Panc1 (cell line): ENCODE measurements around the gene PITPNB.

Source experiments
- POLR2AphosphoS5 ChIP-seq: IDR thresholded peaks from 2 replicates; pipeline ENCODE4 v1.6.1; 2012; ENCODE audit warnings: mild to moderate bottlenecking, low read depth, low read length, moderate library complexity
- REST ChIP-seq, 2 experiments: IDR thresholded peaks; 2 replicates each; pipeline ENCODE4 v1.6.1; 2011 to 2012; ENCODE audit warnings: low read depth in 2 of 2, control low read depth in 1 of 2, low read length in 1 of 2, mild to moderate bottlenecking in 1 of 2, moderate library complexity in 1 of 2; ENCODE audit not compliant: insufficient read depth in 1 of 2
- SIN3A ChIP-seq: IDR thresholded peaks from 2 replicates; pipeline ENCODE4 v1.6.1; 2012; ENCODE audit warnings: low read depth, mild to moderate bottlenecking, low read length, moderate library complexity, borderline replicate concordance; ENCODE audit not compliant: insufficient read depth
- TCF7L2 ChIP-seq: IDR thresholded peaks from 2 replicates; pipeline ENCODE4 v1.6.1; 2011; ENCODE audit warnings: mild to moderate bottlenecking, low read depth, low read length, inconsistent platforms
- TF ChIP-seq, protein P1 (sequence below): fragments of 450-650 bp; IDR thresholded peaks from 2 replicates; pipeline ENCODE4 v1.5.1; 2017; ENCODE audit warnings: mild to moderate bottlenecking

DNA sequence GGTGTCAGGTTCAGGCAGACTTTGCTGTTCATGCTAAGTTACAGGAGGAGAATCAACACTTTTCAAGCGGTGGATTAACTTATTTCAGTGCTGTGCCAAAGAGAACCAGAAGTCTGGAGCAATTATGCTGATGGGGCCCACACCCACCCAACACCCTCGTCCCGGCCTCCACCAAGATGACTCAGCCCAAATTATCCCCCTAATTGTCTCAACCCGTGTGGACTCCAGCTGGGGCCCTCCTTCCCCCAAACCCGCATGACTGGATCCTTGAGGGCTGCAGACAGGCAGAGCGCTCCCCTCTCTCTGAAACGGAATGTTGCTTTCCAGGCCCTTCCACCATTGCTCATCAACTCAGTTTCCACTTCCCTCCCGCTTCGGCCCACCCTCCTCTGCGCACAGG, 82.9 kb downstream of the PITPNB start:
- TF ChIP-seq, protein P1, sequence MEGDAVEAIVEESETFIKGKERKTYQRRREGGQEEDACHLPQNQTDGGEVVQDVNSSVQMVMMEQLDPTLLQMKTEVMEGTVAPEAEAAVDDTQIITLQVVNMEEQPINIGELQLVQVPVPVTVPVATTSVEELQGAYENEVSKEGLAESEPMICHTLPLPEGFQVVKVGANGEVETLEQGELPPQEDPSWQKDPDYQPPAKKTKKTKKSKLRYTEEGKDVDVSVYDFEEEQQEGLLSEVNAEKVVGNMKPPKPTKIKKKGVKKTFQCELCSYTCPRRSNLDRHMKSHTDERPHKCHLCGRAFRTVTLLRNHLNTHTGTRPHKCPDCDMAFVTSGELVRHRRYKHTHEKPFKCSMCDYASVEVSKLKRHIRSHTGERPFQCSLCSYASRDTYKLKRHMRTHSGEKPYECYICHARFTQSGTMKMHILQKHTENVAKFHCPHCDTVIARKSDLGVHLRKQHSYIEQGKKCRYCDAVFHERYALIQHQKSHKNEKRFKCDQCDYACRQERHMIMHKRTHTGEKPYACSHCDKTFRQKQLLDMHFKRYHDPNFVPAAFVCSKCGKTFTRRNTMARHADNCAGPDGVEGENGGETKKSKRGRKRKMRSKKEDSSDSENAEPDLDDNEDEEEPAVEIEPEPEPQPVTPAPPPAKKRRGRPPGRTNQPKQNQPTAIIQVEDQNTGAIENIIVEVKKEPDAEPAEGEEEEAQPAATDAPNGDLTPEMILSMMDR: no peak
- no peak for TF ChIP-seq POLR2AphosphoS5
- no peak for TF ChIP-seq REST (IDR thresholded peaks at IDR 0.05; ENCODE audit: insufficient read depth in 1 of 2, low read depth in 2 of 2, low read length in 1 of 2)
- no peak for TF ChIP-seq TCF7L2
- no peak for TF ChIP-seq SIN3A
